ENCODE results near the gene DHX35.

DHX35 gene

DNA sequence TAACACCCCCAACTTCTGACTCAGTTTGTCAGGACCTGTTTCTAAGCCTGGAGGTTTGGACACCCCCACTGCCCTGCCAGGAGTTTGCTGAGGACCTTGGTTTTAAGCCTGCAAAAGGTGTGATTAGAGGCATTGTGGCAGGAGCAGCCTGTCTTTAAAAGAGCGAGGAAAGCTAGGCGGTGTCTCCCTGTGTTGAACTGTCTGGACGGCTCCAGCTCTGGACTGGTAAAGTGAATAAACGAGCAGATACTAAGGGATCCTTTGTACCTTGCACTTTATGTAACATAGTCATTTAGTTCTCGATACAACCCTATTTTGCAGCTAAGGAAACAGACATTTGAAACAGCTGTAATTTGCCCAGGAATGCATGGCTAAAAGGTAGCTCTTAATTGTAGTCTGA is 21.5 kb upstream of the DHX35 start:
- H3K36me3 ChIP-seq (ENCODE audit: insufficient read depth, insufficient read length, low read length) = peaks cover 91% of the 10 kb centered on the region
- TF ChIP-seq SUZ12 (IDR thresholded peaks at IDR 0.05; ENCODE audit: extremely low read depth, insufficient read depth, insufficient read length) (no peak), YY1 (IDR thresholded peaks at IDR 0.05; ENCODE audit: insufficient read depth, insufficient read length) (no peak), ZNF274 (IDR thresholded peaks at IDR 0.05; ENCODE audit: low read depth, low read length) (no peak)
- H3K9ac ChIP-seq (ENCODE audit: insufficient read length, low read depth) = no peak overlapping the region
- H3K27me3 ChIP-seq (ENCODE audit: insufficient read depth, insufficient read length) = no peaks in the 10 kb centered on the region
- H3K4me1 ChIP-seq (ENCODE audit: insufficient read depth, insufficient read length) = peaks cover 6% of the 10 kb centered on the region
- H3K9me3 ChIP-seq (ENCODE audit: insufficient read depth, low read length) = no peaks in the 10 kb centered on the region
- H3K4me3 ChIP-seq (ENCODE audit: insufficient read length, low read depth) = no peak overlapping the region
- DNase-seq (ENCODE audit: low read depth, low spot score) = no peak

DNA sequence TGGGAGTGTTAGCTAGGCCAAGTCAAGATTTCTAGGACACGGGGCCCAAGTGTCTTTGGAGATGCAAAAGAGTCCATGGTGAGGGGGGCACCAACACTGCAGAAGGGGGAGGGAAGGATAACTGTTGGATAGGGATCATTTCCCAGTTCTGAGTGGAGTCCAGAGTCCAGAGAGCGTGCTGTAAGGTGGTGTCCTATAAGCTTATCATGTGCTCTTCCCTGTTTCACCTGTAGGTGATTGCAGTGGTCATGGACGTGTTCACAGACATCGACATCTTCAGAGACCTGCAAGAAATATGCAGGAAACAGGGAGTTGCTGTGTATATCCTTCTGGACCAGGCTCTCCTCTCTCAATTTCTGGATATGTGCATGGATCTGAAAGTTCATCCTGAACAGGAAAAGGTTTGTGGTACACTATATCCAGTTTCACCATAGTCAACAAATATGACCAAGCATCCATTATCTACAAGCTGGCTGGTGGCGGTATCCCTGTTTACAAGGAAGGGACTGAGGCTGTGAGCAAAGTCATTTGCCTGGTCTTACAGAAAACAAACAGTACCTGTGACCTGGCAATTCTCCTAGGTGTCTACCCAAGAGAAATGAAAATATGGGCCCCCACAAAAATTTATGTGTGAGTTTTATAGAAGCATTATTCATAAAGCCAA is 20.3 kb upstream of the DHX35 start:
- no peaks in the 10 kb centered on the region for H3K9me3 ChIP-seq (ENCODE audit: insufficient read depth, low read length)
- peaks cover 4% of the 10 kb centered on the region for H3K4me1 ChIP-seq (ENCODE audit: insufficient read depth, insufficient read length)
- no peak for DNase-seq (ENCODE audit: low read depth, low spot score)
- no peaks in the 10 kb centered on the region for H3K27me3 ChIP-seq (ENCODE audit: insufficient read depth, insufficient read length)
- peaks cover 89% of the 10 kb centered on the region for H3K36me3 ChIP-seq (ENCODE audit: insufficient read depth, insufficient read length, low read length)
- no peak overlapping the region for H3K9ac ChIP-seq (ENCODE audit: insufficient read length, low read depth)
- TF ChIP-seq ZNF274 (IDR thresholded peaks at IDR 0.05; ENCODE audit: low read depth, low read length) = no peak
- TF ChIP-seq SUZ12 (IDR thresholded peaks at IDR 0.05; ENCODE audit: extremely low read depth, insufficient read depth, insufficient read length) = no peak
- no peak for TF ChIP-seq YY1 (IDR thresholded peaks at IDR 0.05; ENCODE audit: insufficient read depth, insufficient read length)
- H3K4me3 ChIP-seq (ENCODE audit: insufficient read length, low read depth) = no peak overlapping the region

DNA sequence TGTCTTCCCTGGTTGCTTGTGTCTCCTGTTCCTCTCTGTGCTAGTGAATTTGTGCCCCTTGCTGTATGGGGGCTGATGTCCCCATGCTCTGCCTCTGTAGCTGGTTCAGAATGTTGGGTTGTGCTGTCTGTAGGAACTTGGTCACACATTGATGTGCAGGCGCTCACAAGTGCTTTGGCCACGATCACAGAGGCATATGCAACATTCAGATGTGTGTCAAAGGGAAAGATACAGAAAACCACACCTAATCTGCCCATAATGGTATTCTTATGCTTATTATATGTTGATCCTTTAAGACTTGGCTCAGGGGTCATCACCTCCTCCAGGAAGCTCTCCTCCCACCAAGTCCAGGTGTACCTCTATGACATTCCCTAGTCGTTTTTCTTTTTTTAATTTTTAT is 17.1 kb upstream of the DHX35 start:
- Histone ChIP-seq H3K36me3 (ENCODE audit: insufficient read depth, insufficient read length, low read length) (peaks cover 86% of the 10 kb centered on the region), H3K9me3 (ENCODE audit: insufficient read depth, low read length) (no peaks in the 10 kb centered on the region)

DNA sequence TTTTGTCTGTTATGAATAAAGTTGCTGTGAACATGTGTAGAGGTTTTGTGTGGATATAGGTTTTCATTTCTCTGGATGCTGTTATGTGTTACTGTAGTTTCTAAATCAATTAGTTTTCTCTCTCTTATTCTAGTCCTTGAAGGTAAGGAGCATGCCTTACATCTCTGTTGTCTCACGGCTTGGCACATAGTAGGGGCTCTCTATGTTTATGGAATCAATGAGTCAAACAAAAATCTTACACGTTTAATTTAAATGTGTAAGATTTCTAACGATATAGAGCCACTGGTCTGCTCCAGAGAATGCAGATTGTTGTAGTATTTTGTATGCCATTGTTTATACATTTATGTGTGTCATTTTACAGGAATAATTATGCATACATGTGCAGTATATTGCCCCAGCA is 15.3 kb upstream of the DHX35 start:
- Histone ChIP-seq H3K9me3 (ENCODE audit: insufficient read depth, low read length) (no peaks in the 10 kb centered on the region), H3K36me3 (ENCODE audit: insufficient read depth, insufficient read length, low read length) (peaks cover 86% of the 10 kb centered on the region), H3K27me3 (ENCODE audit: insufficient read depth, insufficient read length) (no peaks in the 10 kb centered on the region), H3K9ac (ENCODE audit: insufficient read length, low read depth) (no peak overlapping the region), H3K4me1 (ENCODE audit: insufficient read depth, insufficient read length) (peaks cover 10% of the 10 kb centered on the region), H3K4me3 (ENCODE audit: insufficient read length, low read depth) (no peak overlapping the region)
- TF ChIP-seq YY1 (IDR thresholded peaks at IDR 0.05; ENCODE audit: insufficient read depth, insufficient read length) (no peak), ZNF274 (IDR thresholded peaks at IDR 0.05; ENCODE audit: low read depth, low read length) (no peak), SUZ12 (IDR thresholded peaks at IDR 0.05; ENCODE audit: extremely low read depth, insufficient read depth, insufficient read length) (no peak)
- no peak for DNase-seq (ENCODE audit: low read depth, low spot score)

More for the DNA sequence above, 17.1 kb upstream of the DHX35 start:
- no peak overlapping the region for H3K4me3 ChIP-seq (ENCODE audit: insufficient read length, low read depth)
- H3K27me3 ChIP-seq (ENCODE audit: insufficient read depth, insufficient read length) = no peaks in the 10 kb centered on the region
- peaks cover 5% of the 10 kb centered on the region for H3K4me1 ChIP-seq (ENCODE audit: insufficient read depth, insufficient read length)
- H3K9ac ChIP-seq (ENCODE audit: insufficient read length, low read depth) = no peak overlapping the region
- no peak for DNase-seq (ENCODE audit: low read depth, low spot score)
- TF ChIP-seq ZNF274 (IDR thresholded peaks at IDR 0.05; ENCODE audit: low read depth, low read length) (no peak), YY1 (IDR thresholded peaks at IDR 0.05; ENCODE audit: insufficient read depth, insufficient read length) (no peak), SUZ12 (IDR thresholded peaks at IDR 0.05; ENCODE audit: extremely low read depth, insufficient read depth, insufficient read length) (no peak)

DNA sequence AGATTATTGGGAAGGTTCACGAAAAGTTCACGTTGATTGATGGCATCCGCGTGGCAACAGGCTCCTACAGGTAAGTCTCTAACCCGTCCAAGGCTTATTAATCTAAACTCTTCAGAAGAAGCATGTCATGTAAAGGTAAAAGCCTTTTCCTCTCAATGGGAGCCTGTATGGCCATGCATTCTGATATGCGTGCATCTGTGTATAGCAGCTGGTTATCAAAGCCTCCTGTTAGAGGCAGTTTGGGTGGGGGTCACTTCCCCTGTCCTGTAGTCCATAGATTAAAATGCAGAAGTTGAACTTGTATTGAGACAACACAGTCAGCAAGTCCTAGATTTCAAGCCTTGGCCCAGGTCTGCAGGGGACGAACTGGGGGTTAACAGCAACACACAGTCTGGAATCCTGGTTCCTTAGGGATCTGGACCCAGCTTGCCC is 14.2 kb upstream of the DHX35 start:
- TF ChIP-seq YY1 (IDR thresholded peaks at IDR 0.05; ENCODE audit: insufficient read depth, insufficient read length) (no peak), ZNF274 (IDR thresholded peaks at IDR 0.05; ENCODE audit: low read depth, low read length) (no peak), SUZ12 (IDR thresholded peaks at IDR 0.05; ENCODE audit: extremely low read depth, insufficient read depth, insufficient read length) (no peak)
- H3K36me3 ChIP-seq (ENCODE audit: insufficient read depth, insufficient read length, low read length) = peaks cover 87% of the 10 kb centered on the region
- no peak overlapping the region for H3K9ac ChIP-seq (ENCODE audit: insufficient read length, low read depth)
- H3K4me3 ChIP-seq (ENCODE audit: insufficient read length, low read depth) = no peak overlapping the region
- no peak for DNase-seq (ENCODE audit: low read depth, low spot score)
- peaks cover 14% of the 10 kb centered on the region for H3K4me1 ChIP-seq (ENCODE audit: insufficient read depth, insufficient read length)
- H3K27me3 ChIP-seq (ENCODE audit: insufficient read depth, insufficient read length) = no peaks in the 10 kb centered on the region
- no peaks in the 10 kb centered on the region for H3K9me3 ChIP-seq (ENCODE audit: insufficient read depth, low read length)

DNA sequence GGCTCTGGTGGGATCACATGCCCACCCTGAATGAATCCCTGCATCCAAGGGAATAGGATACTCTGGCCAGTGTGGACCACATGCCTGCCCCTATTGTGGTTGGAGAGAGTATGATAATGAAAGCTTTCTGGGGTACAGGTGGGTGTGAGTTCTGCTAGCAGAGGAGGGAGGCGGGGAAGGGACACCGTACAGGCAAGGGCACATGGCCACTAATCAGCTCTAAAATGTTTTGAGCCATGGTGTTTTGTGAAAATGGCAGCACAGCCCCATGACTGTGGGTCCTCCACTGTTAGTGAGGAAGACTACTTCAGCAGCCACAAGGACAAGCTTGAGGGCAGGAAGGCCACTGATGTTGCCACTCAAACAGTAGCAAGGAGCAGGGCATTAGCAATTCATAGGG is 11.9 kb upstream of the DHX35 start:
- Histone ChIP-seq H3K27me3 (ENCODE audit: insufficient read depth, insufficient read length) (no peaks in the 10 kb centered on the region), H3K36me3 (ENCODE audit: insufficient read depth, insufficient read length, low read length) (peaks cover 80% of the 10 kb centered on the region), H3K9me3 (ENCODE audit: insufficient read depth, low read length) (no peaks in the 10 kb centered on the region), H3K4me3 (ENCODE audit: insufficient read length, low read depth) (no peak overlapping the region), H3K4me1 (ENCODE audit: insufficient read depth, insufficient read length) (peaks cover 14% of the 10 kb centered on the region), H3K9ac (ENCODE audit: insufficient read length, low read depth) (no peak overlapping the region)
- TF ChIP-seq YY1 (IDR thresholded peaks at IDR 0.05; ENCODE audit: insufficient read depth, insufficient read length) = no peak
- TF ChIP-seq ZNF274 (IDR thresholded peaks at IDR 0.05; ENCODE audit: low read depth, low read length) = no peak
- no peak for TF ChIP-seq SUZ12 (IDR thresholded peaks at IDR 0.05; ENCODE audit: extremely low read depth, insufficient read depth, insufficient read length)
- no peak for DNase-seq (ENCODE audit: low read depth, low spot score)

DNA sequence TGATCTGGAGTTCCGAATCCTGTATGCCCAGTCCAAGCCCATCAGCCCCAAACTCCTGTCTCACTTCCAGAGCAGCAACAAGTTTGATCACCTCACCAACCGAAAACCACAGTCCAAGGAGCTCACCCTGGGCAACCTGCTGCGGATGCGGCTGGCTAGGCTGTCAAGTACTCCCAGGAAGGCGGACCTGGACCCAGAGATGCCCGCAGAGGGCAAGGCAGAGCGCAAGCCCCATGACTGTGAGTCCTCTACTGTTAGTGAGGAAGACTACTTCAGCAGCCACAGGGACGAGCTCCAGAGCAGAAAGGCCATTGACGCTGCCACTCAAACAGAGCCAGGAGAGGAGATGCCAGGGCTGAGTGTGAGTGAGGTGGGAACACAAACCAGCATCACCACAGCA is 10.5 kb upstream of the DHX35 start:
- TF ChIP-seq SUZ12 (IDR thresholded peaks at IDR 0.05; ENCODE audit: extremely low read depth, insufficient read depth, insufficient read length) (no peak), ZNF274 (IDR thresholded peaks at IDR 0.05; ENCODE audit: low read depth, low read length) (no peak)
- peaks cover 14% of the 10 kb centered on the region for H3K4me1 ChIP-seq (ENCODE audit: insufficient read depth, insufficient read length)
- H3K36me3 ChIP-seq (ENCODE audit: insufficient read depth, insufficient read length, low read length) = peaks cover 69% of the 10 kb centered on the region
- no peaks in the 10 kb centered on the region for H3K27me3 ChIP-seq (ENCODE audit: insufficient read depth, insufficient read length)
- H3K9ac ChIP-seq (ENCODE audit: insufficient read length, low read depth) = no peak overlapping the region
- no peak for DNase-seq (ENCODE audit: low read depth, low spot score)
- H3K9me3 ChIP-seq (ENCODE audit: insufficient read depth, low read length) = no peaks in the 10 kb centered on the region
- no peak overlapping the region for H3K4me3 ChIP-seq (ENCODE audit: insufficient read length, low read depth)
